Measurements from ENCODE around the gene GK2. TPM values are rescaled to one million over a fixed set of nuclear protein-coding genes. Genes with fewer than 3 reads are reported as not detected.

GK2 gene
- total RNA-seq, 1 donor from 2014 or later, result not detected

- intact Hi-C loops (cut with micrococcal nuclease), result no loop called here
- DNase-seq (ENCODE audit: low spot score), result no peak
- Mint-ChIP-seq H3K36me3 (ENCODE audit: low read depth) (no peaks in the 10 kb centered on the region), H3K9me3 (no peaks in the 10 kb centered on the region), H3K27ac (no peak overlapping the region), H3K27me3 (ENCODE audit: low read depth) (no peaks in the 10 kb centered on the region), H3K4me3 (ENCODE audit: low read depth) (no peak overlapping the region), H3K4me1 (ENCODE audit: low read depth) (no peaks in the 10 kb centered on the region)
These were observed 5.2 kb upstream of the GK2 start for GRCh38 chr4:79413032-79413885.

GRCh38 chr4:79404666-79405065 is 3.4 kb downstream of the GK2 start:
- Mint-ChIP-seq H3K9me3 (no peaks in the 10 kb centered on the region), H3K4me3 (ENCODE audit: low read depth) (no peak overlapping the region), H3K4me1 (ENCODE audit: low read depth) (no peaks in the 10 kb centered on the region), H3K36me3 (ENCODE audit: low read depth) (no peaks in the 10 kb centered on the region), H3K27me3 (ENCODE audit: low read depth) (no peaks in the 10 kb centered on the region), H3K27ac (no peak overlapping the region)
- DNase-seq (ENCODE audit: low spot score), result no peak
- intact Hi-C loops (cut with micrococcal nuclease), result no loop called here

- H3K4me3 Mint-ChIP-seq (ENCODE audit: low read depth), result no peak overlapping the region
- intact Hi-C loops (cut with micrococcal nuclease), result no loop called here
These were observed 4.7 kb downstream of the GK2 start for GRCh38 chr4:79403356-79403755.

GRCh38 chr4:79402332-79402851 is 5.6 kb downstream of the GK2 start:
- Mint-ChIP-seq H3K9me3 (no peaks in the 10 kb centered on the region), H3K27ac (no peak overlapping the region)
- intact Hi-C loops (cut with micrococcal nuclease), result no loop called here

More at GRCh38 chr4:79403356-79403755, 4.7 kb downstream of the GK2 start:
- no peak overlapping the region for H3K27ac Mint-ChIP-seq
- no peaks in the 10 kb centered on the region for H3K27me3 Mint-ChIP-seq (ENCODE audit: low read depth)
- H3K9me3 Mint-ChIP-seq, result no peaks in the 10 kb centered on the region
- no peaks in the 10 kb centered on the region for H3K4me1 Mint-ChIP-seq (ENCODE audit: low read depth)
- no peaks in the 10 kb centered on the region for H3K36me3 Mint-ChIP-seq (ENCODE audit: low read depth)
- DNase-seq (ENCODE audit: low spot score), result no peak

GRCh38 chr4:79399076-79399475 is 9.0 kb downstream of the GK2 start:
- Mint-ChIP-seq H3K9me3 (no peaks in the 10 kb centered on the region), H3K4me1 (ENCODE audit: low read depth) (no peaks in the 10 kb centered on the region), H3K36me3 (ENCODE audit: low read depth) (no peaks in the 10 kb centered on the region), H3K27ac (no peak overlapping the region), H3K4me3 (ENCODE audit: low read depth) (no peak overlapping the region), H3K27me3 (ENCODE audit: low read depth) (no peaks in the 10 kb centered on the region)
- intact Hi-C loops (cut with micrococcal nuclease), result no loop called here
- DNase-seq (ENCODE audit: low spot score), result no peak

More at GRCh38 chr4:79402332-79402851, 5.6 kb downstream of the GK2 start:
- Mint-ChIP-seq H3K27me3 (ENCODE audit: low read depth) (no peaks in the 10 kb centered on the region), H3K36me3 (ENCODE audit: low read depth) (no peaks in the 10 kb centered on the region), H3K4me1 (ENCODE audit: low read depth) (no peaks in the 10 kb centered on the region), H3K4me3 (ENCODE audit: low read depth) (no peak overlapping the region)
- no peak for DNase-seq (ENCODE audit: low spot score)

GRCh38 chr4:79397951-79398350 is 10.1 kb downstream of the GK2 start:
- no peak for DNase-seq (ENCODE audit: low spot score)
- H3K27me3 Mint-ChIP-seq (ENCODE audit: low read depth), result no peaks in the 10 kb centered on the region
- intact Hi-C loops (cut with micrococcal nuclease), result no loop called here
- no peaks in the 10 kb centered on the region for H3K4me1 Mint-ChIP-seq (ENCODE audit: low read depth)
- H3K27ac Mint-ChIP-seq, result no peak overlapping the region
- H3K36me3 Mint-ChIP-seq (ENCODE audit: low read depth), result no peaks in the 10 kb centered on the region
- H3K9me3 Mint-ChIP-seq, result no peaks in the 10 kb centered on the region
- H3K4me3 Mint-ChIP-seq (ENCODE audit: low read depth), result no peak overlapping the region

- H3K9me3 Mint-ChIP-seq, result no peaks in the 10 kb centered on the region
- H3K36me3 Mint-ChIP-seq (ENCODE audit: low read depth), result no peaks in the 10 kb centered on the region
- no peaks in the 10 kb centered on the region for H3K4me1 Mint-ChIP-seq (ENCODE audit: low read depth)
- DNase-seq (ENCODE audit: low spot score), result no peak
- no peak overlapping the region for H3K4me3 Mint-ChIP-seq (ENCODE audit: low read depth)
- intact Hi-C loops (cut with micrococcal nuclease), result no loop called here
- no peaks in the 10 kb centered on the region for H3K27me3 Mint-ChIP-seq (ENCODE audit: low read depth)
- H3K27ac Mint-ChIP-seq, result no peak overlapping the region
These were observed 11.2 kb downstream of the GK2 start for GRCh38 chr4:79396794-79397193.

GRCh38 chr4:79395841-79396240 is 12.2 kb downstream of the GK2 start:
- Mint-ChIP-seq H3K4me1 (ENCODE audit: low read depth) (no peaks in the 10 kb centered on the region), H3K4me3 (ENCODE audit: low read depth) (no peak overlapping the region), H3K9me3 (no peaks in the 10 kb centered on the region), H3K27me3 (ENCODE audit: low read depth) (no peaks in the 10 kb centered on the region), H3K27ac (no peak overlapping the region), H3K36me3 (ENCODE audit: low read depth) (no peaks in the 10 kb centered on the region)
- DNase-seq (ENCODE audit: low spot score), result no peak
- intact Hi-C loops (cut with micrococcal nuclease), result no loop called here

- intact Hi-C loops (cut with micrococcal nuclease), result no loop called here
- no peaks in the 10 kb centered on the region for H3K36me3 Mint-ChIP-seq (ENCODE audit: low read depth)
- H3K4me1 Mint-ChIP-seq (ENCODE audit: low read depth), result no peaks in the 10 kb centered on the region
- H3K9me3 Mint-ChIP-seq, result no peaks in the 10 kb centered on the region
- H3K27ac Mint-ChIP-seq, result no peak overlapping the region
- no peak overlapping the region for H3K4me3 Mint-ChIP-seq (ENCODE audit: low read depth)
- no peaks in the 10 kb centered on the region for H3K27me3 Mint-ChIP-seq (ENCODE audit: low read depth)
- DNase-seq (ENCODE audit: low spot score), result no peak
These were observed 17.1 kb downstream of the GK2 start for GRCh38 chr4:79390890-79391289.

GRCh38 chr4:79385641-79386040 is 22.4 kb downstream of the GK2 start:
- no peaks in the 10 kb centered on the region for H3K9me3 Mint-ChIP-seq
- no peak for DNase-seq (ENCODE audit: low spot score)
- H3K4me3 Mint-ChIP-seq (ENCODE audit: low read depth), result no peak overlapping the region
- intact Hi-C loops (cut with micrococcal nuclease), result no loop called here
- no peak overlapping the region for H3K27ac Mint-ChIP-seq
- H3K36me3 Mint-ChIP-seq (ENCODE audit: low read depth), result no peaks in the 10 kb centered on the region
- no peaks in the 10 kb centered on the region for H3K27me3 Mint-ChIP-seq (ENCODE audit: low read depth)
- no peaks in the 10 kb centered on the region for H3K4me1 Mint-ChIP-seq (ENCODE audit: low read depth)

- Mint-ChIP-seq H3K4me1 (ENCODE audit: low read depth) (no peaks in the 10 kb centered on the region), H3K27me3 (ENCODE audit: low read depth) (no peaks in the 10 kb centered on the region), H3K36me3 (ENCODE audit: low read depth) (no peaks in the 10 kb centered on the region), H3K4me3 (ENCODE audit: low read depth) (no peak overlapping the region), H3K9me3 (no peaks in the 10 kb centered on the region), H3K27ac (no peak overlapping the region)
- intact Hi-C loops (cut with micrococcal nuclease), result no loop called here
- DNase-seq (ENCODE audit: low spot score), result no peak
These were observed 26.9 kb downstream of the GK2 start for GRCh38 chr4:79381161-79381560.

- no peaks in the 10 kb centered on the region for H3K4me1 Mint-ChIP-seq (ENCODE audit: low read depth)
- H3K27me3 Mint-ChIP-seq (ENCODE audit: low read depth), result no peaks in the 10 kb centered on the region
- no peak overlapping the region for H3K4me3 Mint-ChIP-seq (ENCODE audit: low read depth)
- no peaks in the 10 kb centered on the region for H3K36me3 Mint-ChIP-seq (ENCODE audit: low read depth)
- DNase-seq (ENCODE audit: low spot score), result no peak
- H3K27ac Mint-ChIP-seq, result no peak overlapping the region
- intact Hi-C loops (cut with micrococcal nuclease), result no loop called here
- H3K9me3 Mint-ChIP-seq, result no peaks in the 10 kb centered on the region
These were observed 38.0 kb downstream of the GK2 start for GRCh38 chr4:79370026-79370425.

- no peak for DNase-seq (ENCODE audit: low spot score)
- H3K36me3 Mint-ChIP-seq (ENCODE audit: low read depth), result no peaks in the 10 kb centered on the region
- H3K4me3 Mint-ChIP-seq (ENCODE audit: low read depth), result no peak overlapping the region
- intact Hi-C loops (cut with micrococcal nuclease), result no loop called here
- no peaks in the 10 kb centered on the region for H3K9me3 Mint-ChIP-seq
- no peaks in the 10 kb centered on the region for H3K27me3 Mint-ChIP-seq (ENCODE audit: low read depth)
- H3K27ac Mint-ChIP-seq, result no peak overlapping the region
- no peaks in the 10 kb centered on the region for H3K4me1 Mint-ChIP-seq (ENCODE audit: low read depth)
These were observed 40.9 kb downstream of the GK2 start for GRCh38 chr4:79367096-79367495.

Data from activated T-helper 2 cell treated with anti-CD3 and anti-CD28 coated beads, Interferon-gamma antibody, Interleukin-2, Interleukin-4, amounts not matched to agents 10 μg/mL and 5 μg/mL and 100 μg/mL, durations not matched to agents 14 hours and 24 hours and 36 hours (primary cell).